Astrocyte (in vitro differentiated cells and primary cell): ENCODE data around the gene DRC7. TPM values are rescaled to one million over a fixed set of nuclear protein-coding genes. Genes with fewer than 3 reads are reported as not detected.

ENCODE experiments used
- DNase-seq: peaks from one replicate; pipeline ENCODE4 v3.0.0-alpha.2; 2010; ENCODE audit warnings: low read depth
- FAIRE-seq: peaks from 2 replicates; lab custom pipeline; 2011; peaks lifted over from hg19 to GRCh38; lab: Jason Lieb, UNC
- H2AFZ ChIP-seq: 2 replicates; pipeline ENCODE4 v1.6.0; 2012; ENCODE audit warnings: low read depth, low read length, inconsistent platforms
- H3K27ac ChIP-seq: 2 replicates; pipeline ENCODE4 v1.5.1; 2011; ENCODE audit warnings: low read depth, low read length, inconsistent platforms
- H3K27me3 ChIP-seq: 2 replicates; pipeline ENCODE4 v1.6.0; 2011; ENCODE audit warnings: low read length, inconsistent platforms; ENCODE audit not compliant: insufficient read depth
- H3K36me3 ChIP-seq: 2 replicates; pipeline ENCODE4 v1.5.1; 2011; ENCODE audit warnings: low read length, inconsistent platforms; ENCODE audit not compliant: insufficient read depth
- H3K4me1 ChIP-seq: 2 replicates; pipeline ENCODE4 v1.5.1; 2011; ENCODE audit warnings: low read length, inconsistent platforms; ENCODE audit not compliant: insufficient read depth
- H3K4me2 ChIP-seq: 2 replicates; pipeline ENCODE4 v1.6.0; 2012; ENCODE audit warnings: low read length, inconsistent platforms
- H3K4me3 ChIP-seq: 2 replicates; pipeline ENCODE4 v1.5.1; 2011; ENCODE audit warnings: low read depth, mild to moderate bottlenecking, low read length, inconsistent platforms; ENCODE audit not compliant: insufficient read depth
- H3K79me2 ChIP-seq: 2 replicates; pipeline ENCODE4 v1.6.0; 2012; ENCODE audit warnings: mild to moderate bottlenecking, low read length, inconsistent platforms; ENCODE audit not compliant: insufficient read depth
- H3K9ac ChIP-seq: 2 replicates; pipeline ENCODE4 v1.6.0; 2012; ENCODE audit warnings: mild to moderate bottlenecking, low read length, inconsistent platforms
- H3K9me3 ChIP-seq: 2 replicates; pipeline ENCODE4 v1.5.1; 2012; ENCODE audit warnings: low read depth, mild to moderate bottlenecking, low read length, inconsistent platforms; ENCODE audit not compliant: insufficient read depth
- H4K20me1 ChIP-seq: 2 replicates; pipeline ENCODE4 v1.6.0; 2012; ENCODE audit warnings: low read length, inconsistent platforms; ENCODE audit not compliant: insufficient read depth
- H3K27ac Mint-ChIP-seq: one replicate; pipeline ENCODE4 v1.8.0; 2021; ENCODE audit warnings: mild to moderate bottlenecking, mixed read lengths; ENCODE audit not compliant: unreplicated experiment
- H3K27me3 Mint-ChIP-seq: one replicate; pipeline ENCODE4 v1.8.0; 2021; ENCODE audit warnings: low read depth, mixed read lengths; ENCODE audit not compliant: unreplicated experiment
- H3K36me3 Mint-ChIP-seq: one replicate; pipeline ENCODE4 v1.8.0; 2021; ENCODE audit warnings: low read depth, mixed read lengths; ENCODE audit not compliant: unreplicated experiment
- H3K4me1 Mint-ChIP-seq: one replicate; pipeline ENCODE4 v1.8.0; 2021; ENCODE audit warnings: low read depth, mixed read lengths; ENCODE audit not compliant: unreplicated experiment
- H3K4me3 Mint-ChIP-seq: one replicate; pipeline ENCODE4 v1.8.0; 2021; ENCODE audit warnings: mild to moderate bottlenecking, moderate library complexity, mixed read lengths; ENCODE audit not compliant: unreplicated experiment
- H3K9me3 Mint-ChIP-seq: one replicate; pipeline ENCODE4 v1.8.0; 2021; ENCODE audit warnings: mild to moderate bottlenecking, mixed read lengths; ENCODE audit not compliant: unreplicated experiment
- EZH2 ChIP-seq: IDR thresholded peaks from 2 replicates; pipeline ENCODE4 v1.6.1; 2012; ENCODE audit warnings: mild to moderate bottlenecking, low read length, inconsistent platforms; ENCODE audit not compliant: insufficient read depth
- total RNA-seq: library from RNA; stranded (reverse); gene quantifications from 2 replicates; pipeline ENCODE4 v1.2.1, GENCODE V29; 2021
- TF ChIP-seq, protein P1 (sequence below): IDR thresholded peaks from 2 replicates; pipeline ENCODE4 v1.5.1; 2011; ENCODE audit warnings: low read depth, mild to moderate bottlenecking, inconsistent platforms, low read length, moderate library complexity; ENCODE audit not compliant: insufficient read depth

DRC7 gene
- total RNA-seq, 1 donor from 2014 or later = not detected

DNA sequence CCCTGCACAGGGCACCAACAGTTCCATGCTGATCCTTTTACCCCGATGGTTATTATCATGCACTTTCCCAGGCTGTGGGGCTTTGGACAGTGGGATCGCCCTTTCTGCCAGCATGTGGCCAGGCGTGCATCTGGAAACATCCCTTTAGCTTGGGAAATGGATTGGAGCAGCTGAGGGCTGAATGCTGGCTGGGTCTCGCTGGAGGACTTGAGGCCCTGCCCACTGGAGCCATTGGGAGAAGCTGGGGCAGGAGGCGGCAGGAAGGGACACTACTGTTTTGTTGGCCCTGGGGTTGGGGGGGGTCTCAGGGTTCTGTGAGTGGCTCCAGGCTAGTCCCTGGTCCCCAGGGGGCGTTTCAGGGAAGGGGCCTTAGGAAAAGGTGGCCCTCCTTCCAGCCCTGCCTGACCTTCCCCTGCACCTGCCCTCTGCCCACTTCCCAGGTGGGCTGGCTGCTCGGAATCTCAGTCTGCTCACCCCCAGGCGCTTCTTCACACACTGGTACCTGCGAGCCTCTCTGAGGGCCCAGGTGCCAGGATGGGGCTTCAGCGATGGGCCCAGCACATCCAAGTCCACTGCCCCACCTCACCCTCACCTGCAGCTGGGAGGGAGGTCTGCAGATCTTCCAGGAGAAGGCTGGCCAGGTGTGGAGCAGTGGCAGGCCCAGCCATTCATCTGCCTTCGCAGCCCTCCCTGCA is 28.1 kb upstream of the DRC7 start:
- no peak for TF ChIP-seq EZH2
- TF ChIP-seq, protein P1, sequence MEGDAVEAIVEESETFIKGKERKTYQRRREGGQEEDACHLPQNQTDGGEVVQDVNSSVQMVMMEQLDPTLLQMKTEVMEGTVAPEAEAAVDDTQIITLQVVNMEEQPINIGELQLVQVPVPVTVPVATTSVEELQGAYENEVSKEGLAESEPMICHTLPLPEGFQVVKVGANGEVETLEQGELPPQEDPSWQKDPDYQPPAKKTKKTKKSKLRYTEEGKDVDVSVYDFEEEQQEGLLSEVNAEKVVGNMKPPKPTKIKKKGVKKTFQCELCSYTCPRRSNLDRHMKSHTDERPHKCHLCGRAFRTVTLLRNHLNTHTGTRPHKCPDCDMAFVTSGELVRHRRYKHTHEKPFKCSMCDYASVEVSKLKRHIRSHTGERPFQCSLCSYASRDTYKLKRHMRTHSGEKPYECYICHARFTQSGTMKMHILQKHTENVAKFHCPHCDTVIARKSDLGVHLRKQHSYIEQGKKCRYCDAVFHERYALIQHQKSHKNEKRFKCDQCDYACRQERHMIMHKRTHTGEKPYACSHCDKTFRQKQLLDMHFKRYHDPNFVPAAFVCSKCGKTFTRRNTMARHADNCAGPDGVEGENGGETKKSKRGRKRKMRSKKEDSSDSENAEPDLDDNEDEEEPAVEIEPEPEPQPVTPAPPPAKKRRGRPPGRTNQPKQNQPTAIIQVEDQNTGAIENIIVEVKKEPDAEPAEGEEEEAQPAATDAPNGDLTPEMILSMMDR = no peak
- no peak for FAIRE-seq

DNA sequence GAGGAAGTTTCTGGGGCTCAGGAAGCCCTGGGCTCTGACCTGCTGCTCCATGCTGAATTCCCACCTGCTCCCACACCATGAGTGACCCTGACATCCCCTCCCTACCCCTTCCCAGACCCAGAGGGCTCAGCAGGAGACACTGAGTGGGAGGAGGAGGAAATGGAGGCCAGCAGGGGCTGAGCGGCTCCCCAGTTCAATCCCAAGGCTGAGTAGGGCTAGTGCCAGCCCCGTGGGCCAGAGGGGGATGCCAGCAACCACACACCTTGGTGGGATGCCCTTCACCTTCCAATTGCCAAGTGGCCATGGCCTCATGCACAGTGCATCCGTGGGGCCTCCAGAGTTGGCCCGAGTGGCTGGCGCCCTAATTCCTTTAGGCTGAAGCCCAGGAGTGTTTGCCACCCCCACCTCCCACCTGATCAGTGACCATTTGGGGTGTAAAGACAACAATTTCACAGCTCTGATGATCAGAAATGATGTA is 27.5 kb upstream of the DRC7 start:
- Mint-ChIP-seq H3K9me3 (no peaks in the 10 kb centered on the region), H3K27ac (no peak overlapping the region), H3K4me1 (no peaks in the 10 kb centered on the region), H3K4me3 (no peak overlapping the region), H3K36me3 (peaks cover under 1% of the 10 kb centered on the region), H3K27me3 (peaks cover 7% of the 10 kb centered on the region)
- no peaks in the 10 kb centered on the region for H3K4me1 ChIP-seq
- H3K4me3 ChIP-seq = no peak overlapping the region
- TF ChIP-seq, protein P1 = no peak
- TF ChIP-seq EZH2 = no peak
- H3K79me2 ChIP-seq = no peaks in the 10 kb centered on the region
- H3K36me3 ChIP-seq = no peaks in the 10 kb centered on the region
- no peak overlapping the region for H3K27ac ChIP-seq
- H3K9me3 ChIP-seq = no peaks in the 10 kb centered on the region
- FAIRE-seq (no peak), DNase-seq (no peak)
- no peaks in the 10 kb centered on the region for H4K20me1 ChIP-seq
- H3K27me3 ChIP-seq = no peaks in the 10 kb centered on the region
- no peak overlapping the region for H3K4me2 ChIP-seq
- no peak overlapping the region for H3K9ac ChIP-seq
- H2AFZ ChIP-seq = no peak overlapping the region

More for the DNA sequence above, 28.1 kb upstream of the DRC7 start:
- H3K4me3 Mint-ChIP-seq = no peak overlapping the region
- no peaks in the 10 kb centered on the region for H3K36me3 ChIP-seq
- no peaks in the 10 kb centered on the region for H4K20me1 ChIP-seq
- H3K9ac ChIP-seq = no peak overlapping the region
- H3K4me3 ChIP-seq = no peak overlapping the region
- no peak overlapping the region for H3K27ac Mint-ChIP-seq
- H3K79me2 ChIP-seq = no peaks in the 10 kb centered on the region
- H3K9me3 Mint-ChIP-seq = no peaks in the 10 kb centered on the region
- H3K4me2 ChIP-seq = no peak overlapping the region
- H3K36me3 Mint-ChIP-seq = peaks cover 3% of the 10 kb centered on the region
- no peak overlapping the region for H2AFZ ChIP-seq
- peaks cover 7% of the 10 kb centered on the region for H3K27me3 Mint-ChIP-seq
- no peaks in the 10 kb centered on the region for H3K27me3 ChIP-seq
- no peaks in the 10 kb centered on the region for H3K9me3 ChIP-seq
- no peaks in the 10 kb centered on the region for H3K4me1 ChIP-seq
- H3K27ac ChIP-seq = no peak overlapping the region
- no peaks in the 10 kb centered on the region for H3K4me1 Mint-ChIP-seq
- no peak for DNase-seq

DNA sequence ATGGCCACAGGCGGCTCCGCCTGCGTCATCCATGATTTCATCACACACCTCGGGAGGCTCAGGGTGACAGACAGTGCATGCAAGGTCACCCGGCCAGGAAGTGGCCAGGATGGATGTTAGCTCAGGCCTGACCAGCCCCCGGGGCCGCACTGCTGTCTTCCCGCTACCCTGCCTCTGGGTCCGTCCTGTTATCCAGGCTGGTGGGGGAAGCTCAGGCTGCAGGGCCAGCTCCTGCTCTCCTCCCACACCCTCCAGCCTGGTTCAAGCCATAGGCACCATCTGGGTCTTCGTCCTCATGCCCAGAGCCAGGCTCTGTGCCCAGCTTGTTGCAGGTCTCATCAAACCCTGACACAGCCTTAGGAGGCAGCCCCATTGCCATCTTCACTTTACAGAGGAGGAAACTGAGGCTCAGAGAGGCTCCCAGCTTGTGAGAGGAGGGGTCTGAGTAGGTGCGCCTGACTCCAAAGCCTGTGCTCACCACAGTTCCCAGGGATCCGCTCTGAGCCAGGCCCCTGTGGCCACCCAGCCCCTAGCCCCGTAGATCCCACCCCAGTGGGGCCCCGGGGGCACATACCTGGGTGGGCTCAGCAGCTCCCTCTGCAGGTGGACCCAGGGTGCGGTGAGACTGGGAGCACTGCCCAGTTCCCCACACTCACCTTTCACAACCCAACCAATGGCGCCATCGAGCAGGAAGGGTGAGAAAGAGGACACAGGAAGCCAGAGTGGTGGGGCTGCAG is 26.9 kb upstream of the DRC7 start:
- Mint-ChIP-seq H3K27me3 (peaks cover 7% of the 10 kb centered on the region), H3K4me1 (no peaks in the 10 kb centered on the region), H3K4me3 (no peak overlapping the region), H3K27ac (no peak overlapping the region), H3K36me3 (no peaks in the 10 kb centered on the region), H3K9me3 (no peaks in the 10 kb centered on the region)
- TF ChIP-seq, protein P1 = no peak
- TF ChIP-seq EZH2 = no peak
- no peak overlapping the region for H3K27ac ChIP-seq
- no peaks in the 10 kb centered on the region for H3K9me3 ChIP-seq
- H3K4me3 ChIP-seq = no peak overlapping the region
- no peaks in the 10 kb centered on the region for H3K36me3 ChIP-seq
- no peak overlapping the region for H3K9ac ChIP-seq
- DNase-seq (no peak), FAIRE-seq (no peak)
- no peaks in the 10 kb centered on the region for H3K4me1 ChIP-seq
- no peaks in the 10 kb centered on the region for H3K79me2 ChIP-seq
- H4K20me1 ChIP-seq = no peaks in the 10 kb centered on the region
- peaks cover under 1% of the 10 kb centered on the region for H3K27me3 ChIP-seq
- no peak overlapping the region for H3K4me2 ChIP-seq
- no peak overlapping the region for H2AFZ ChIP-seq
